ENCODE data around the gene ICE2.
A peak's percentile ranks its signal among the peaks of the same experiment; 100 is the strongest.

Gene ICE2, protein sequence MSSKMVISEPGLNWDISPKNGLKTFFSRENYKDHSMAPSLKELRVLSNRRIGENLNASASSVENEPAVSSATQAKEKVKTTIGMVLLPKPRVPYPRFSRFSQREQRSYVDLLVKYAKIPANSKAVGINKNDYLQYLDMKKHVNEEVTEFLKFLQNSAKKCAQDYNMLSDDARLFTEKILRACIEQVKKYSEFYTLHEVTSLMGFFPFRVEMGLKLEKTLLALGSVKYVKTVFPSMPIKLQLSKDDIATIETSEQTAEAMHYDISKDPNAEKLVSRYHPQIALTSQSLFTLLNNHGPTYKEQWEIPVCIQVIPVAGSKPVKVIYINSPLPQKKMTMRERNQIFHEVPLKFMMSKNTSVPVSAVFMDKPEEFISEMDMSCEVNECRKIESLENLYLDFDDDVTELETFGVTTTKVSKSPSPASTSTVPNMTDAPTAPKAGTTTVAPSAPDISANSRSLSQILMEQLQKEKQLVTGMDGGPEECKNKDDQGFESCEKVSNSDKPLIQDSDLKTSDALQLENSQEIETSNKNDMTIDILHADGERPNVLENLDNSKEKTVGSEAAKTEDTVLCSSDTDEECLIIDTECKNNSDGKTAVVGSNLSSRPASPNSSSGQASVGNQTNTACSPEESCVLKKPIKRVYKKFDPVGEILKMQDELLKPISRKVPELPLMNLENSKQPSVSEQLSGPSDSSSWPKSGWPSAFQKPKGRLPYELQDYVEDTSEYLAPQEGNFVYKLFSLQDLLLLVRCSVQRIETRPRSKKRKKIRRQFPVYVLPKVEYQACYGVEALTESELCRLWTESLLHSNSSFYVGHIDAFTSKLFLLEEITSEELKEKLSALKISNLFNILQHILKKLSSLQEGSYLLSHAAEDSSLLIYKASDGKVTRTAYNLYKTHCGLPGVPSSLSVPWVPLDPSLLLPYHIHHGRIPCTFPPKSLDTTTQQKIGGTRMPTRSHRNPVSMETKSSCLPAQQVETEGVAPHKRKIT

DNA sequence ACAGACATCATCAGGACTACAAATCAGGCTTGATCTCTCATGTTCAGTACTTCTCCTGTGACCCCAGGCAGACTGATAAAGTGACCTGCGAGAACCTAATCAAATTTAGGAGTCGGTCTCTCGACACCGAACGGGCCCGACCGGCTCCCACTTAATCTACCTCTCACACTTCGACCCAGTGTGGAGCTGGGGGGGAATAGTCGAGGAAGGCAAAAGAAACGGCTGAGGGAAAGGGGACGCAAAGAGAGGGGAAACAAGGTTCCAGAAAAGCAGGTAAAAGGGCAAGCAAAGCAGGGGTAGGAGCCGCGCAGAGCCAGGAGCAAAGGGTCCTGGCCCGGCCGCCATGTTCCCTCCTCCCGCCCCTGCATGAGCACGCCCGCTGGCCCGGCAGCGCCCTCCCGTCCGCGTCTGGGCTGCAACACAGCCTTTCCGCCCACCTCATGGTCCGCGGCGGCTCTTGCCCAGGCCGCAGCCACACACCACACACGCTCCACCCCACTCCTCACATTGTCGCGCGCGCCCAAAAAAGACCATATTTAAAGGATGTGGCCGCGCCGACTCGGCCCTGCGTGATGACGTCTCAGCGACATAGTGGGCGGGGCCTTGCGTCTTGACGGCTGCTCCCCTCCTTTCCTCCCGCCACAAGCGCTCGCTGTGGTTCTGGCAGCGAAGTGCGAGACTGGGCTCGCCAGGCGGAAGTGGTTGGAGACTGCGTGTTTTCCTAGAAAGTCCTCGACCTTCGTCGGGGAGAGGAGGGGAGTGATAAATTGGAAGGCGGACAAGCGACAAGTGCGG, at the start of gene ICE2:
ICE2 (minus strand) TSS at position 577 of the 795 bp plus-strand sequence. CDS start 1,165 bp downstream, outside the sequence.
- DNase-seq (ENCODE audit: low read depth), result peak; percentile 91

DNA sequence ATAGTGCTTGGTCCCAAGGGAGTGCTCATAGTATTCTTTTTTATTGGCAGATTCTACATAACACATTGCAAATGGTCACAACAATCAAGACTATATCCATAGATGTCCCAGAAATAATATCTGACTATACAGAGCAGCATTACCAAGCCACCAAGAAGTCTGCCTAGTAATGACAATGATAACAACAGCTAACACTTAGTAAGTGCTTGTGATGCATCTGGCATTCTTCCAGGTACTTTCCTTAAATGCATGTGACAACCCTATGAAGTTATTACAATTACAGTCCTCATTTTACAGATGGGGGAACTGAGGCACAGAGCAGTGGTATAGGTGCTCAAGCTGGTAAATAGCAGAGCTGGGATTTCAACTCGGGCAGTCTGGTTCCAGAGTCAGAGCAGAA, 49.6 kb upstream of the ICE2 start:
- DNase-seq (ENCODE audit: low read depth), result no peak

DNA sequence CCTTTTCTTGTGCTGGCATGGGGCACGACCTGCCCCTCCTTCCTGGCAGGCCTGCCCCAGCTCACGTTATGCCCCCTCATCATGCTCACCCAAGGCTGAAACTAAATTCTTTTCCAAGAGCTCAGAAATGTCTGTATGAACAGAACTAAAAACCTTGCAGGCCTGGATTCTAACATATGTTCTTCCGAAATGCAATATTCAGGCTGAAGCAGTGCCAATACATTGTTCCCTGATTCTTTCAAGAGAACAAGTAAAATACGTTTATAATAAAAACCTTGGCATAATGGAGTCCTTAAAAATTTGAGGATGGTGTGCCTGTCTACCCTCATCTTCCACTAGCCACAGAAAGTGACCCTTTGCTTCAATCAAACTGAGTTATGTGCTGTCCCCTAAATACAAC, 48.5 kb upstream of the ICE2 start:
- no peak for DNase-seq (ENCODE audit: low read depth)

- no peak for DNase-seq (ENCODE audit: low read depth)
These were observed 47.2 kb upstream of the ICE2 start for GRCh38 chr15:60526127-60526616.

GRCh38 chr15:60525341-60526039, 46.5 kb upstream of the ICE2 start:
- DNase-seq (ENCODE audit: low read depth), result no peak

DNA sequence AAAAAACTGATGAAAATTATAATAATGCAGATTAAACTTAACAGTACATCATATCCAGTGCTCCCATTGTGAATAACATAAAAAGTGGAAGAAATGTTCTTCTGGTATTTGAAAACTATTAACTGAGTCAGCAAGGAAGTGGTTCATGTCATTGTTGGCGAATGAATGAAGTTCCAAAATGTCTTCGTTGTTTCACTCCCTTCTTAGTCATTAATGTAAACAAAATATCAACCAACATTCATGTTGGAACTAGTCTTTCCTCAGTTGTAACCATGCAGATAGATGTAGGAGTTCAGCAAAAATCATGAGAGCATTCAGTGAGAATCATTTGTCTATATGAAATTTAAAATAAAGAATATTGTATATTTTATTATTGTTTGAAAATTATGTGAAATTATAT, 44.1 kb upstream of the ICE2 start:
- DNase-seq (ENCODE audit: low read depth), result peak; percentile 26

DNA sequence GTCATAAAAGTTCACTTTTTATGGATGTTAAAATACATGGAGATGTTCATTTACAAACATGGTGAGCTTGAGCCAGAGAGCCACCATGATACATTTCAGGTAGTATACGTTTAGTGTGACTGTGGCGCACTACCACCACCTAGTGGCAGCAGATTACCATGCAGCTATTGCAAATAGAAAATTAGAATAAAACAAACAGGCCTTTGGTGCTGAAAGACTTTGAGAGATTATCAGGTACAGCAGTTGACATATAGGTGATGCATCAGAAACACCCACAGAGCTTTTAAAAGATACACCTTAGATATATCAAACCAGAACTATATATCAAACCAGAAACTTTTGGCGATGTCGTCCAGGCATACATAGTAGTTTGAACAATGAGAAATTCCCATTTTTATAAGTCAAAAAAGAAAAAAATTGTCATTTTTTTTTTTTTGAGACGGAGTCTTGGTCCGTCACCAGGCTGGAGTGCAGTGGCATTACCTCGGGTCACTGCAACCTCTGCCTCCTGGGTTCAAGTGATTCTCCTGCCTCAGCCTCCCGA, 42.0 kb upstream of the ICE2 start:
- DNase-seq (ENCODE audit: low read depth), result peak; percentile 57

- DNase-seq (ENCODE audit: low read depth), result peak; percentile 29
These were observed 41.3 kb upstream of the ICE2 start for GRCh38 chr15:60520013-60520824.

DNA sequence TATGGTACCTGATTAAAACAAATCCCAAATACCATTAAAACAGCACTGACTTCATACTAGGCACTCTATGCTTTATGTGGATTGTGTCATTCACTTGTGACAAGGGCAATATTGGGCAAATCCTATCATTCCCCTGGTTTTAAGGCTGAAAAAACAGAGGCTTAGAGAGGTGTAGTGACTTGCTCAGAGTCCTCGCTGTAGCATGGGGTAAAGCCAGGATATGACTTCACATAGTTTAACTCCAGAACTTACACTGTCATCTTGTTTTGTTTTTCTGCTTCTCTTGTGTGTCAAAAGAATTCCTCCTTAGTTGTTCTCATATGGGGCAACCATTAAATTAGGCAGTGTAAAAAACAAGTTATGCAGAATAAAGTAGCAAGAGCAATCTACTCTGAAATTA, 40.3 kb upstream of the ICE2 start:
- DNase-seq (ENCODE audit: low read depth), result no peak

DNA sequence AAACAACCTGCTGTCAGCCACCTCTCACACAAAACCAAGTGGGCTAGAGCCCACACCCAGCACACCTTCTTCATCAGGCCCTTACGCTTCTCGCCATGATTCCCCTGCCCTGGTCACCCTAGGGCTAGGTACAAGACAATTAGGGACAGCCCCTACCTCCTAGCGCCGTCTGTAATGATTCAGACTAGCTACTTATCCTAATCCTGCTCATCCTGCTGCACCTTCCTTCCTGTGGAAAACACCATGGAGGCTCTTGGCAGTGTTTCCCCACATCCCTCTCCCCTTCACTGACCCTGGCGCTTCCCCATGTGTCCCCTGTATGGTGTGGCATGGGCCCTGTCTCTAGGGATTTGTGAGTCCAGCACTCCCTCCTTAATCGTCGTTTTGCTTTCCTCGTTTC, 39.6 kb upstream of the ICE2 start:
- DNase-seq (ENCODE audit: low read depth), result no peak

DNA sequence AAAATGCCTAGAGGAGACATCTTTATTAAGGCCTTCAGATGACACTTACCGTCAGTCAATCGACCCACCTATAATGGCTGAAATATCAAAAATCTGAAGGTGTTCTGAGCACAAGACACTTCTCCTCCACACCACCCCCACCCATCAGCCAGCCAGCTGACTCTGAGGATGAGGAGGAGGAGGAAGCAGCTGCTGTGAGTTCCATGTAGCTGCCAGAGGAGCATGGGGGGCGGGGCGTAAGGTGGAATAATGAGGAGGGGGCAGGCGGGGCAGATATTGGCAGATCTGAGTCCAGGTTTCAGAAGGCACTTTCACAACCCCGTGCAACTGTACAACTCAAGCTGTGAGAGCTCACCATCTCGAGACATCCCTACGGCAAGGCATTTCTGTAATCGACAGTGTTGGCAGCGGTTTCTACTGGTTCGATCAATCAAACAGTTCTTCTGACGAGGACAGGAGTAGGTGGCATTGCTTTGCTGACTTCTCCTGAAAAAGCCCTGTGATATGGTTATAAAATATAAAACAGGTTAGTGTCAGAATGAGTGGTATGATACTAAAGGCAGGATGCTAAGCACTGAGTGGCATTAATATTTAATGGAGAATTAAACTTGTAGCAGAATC, 35.4 kb upstream of the ICE2 start:
- DNase-seq (ENCODE audit: low read depth), result no peak

DNA sequence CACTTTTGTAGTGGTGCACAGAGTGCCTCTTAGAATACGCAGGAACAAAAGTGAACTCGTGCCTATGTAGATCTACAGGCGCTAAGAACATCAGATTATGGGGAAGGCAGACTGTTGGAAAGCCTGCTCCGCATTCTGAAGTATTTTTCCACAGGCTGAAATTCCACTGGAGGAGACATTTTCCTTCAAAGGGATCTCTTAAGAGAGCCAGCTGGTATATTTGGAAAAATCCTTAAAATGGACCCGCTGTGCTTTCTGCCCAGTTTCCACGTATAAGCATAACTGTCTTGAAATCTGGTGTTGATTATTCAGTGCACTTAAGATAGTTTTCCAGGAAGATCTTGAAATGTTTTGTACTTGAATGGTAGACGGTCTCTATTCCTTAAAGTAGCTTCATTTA, 34.7 kb upstream of the ICE2 start:
- no peak for DNase-seq (ENCODE audit: low read depth)

DNA sequence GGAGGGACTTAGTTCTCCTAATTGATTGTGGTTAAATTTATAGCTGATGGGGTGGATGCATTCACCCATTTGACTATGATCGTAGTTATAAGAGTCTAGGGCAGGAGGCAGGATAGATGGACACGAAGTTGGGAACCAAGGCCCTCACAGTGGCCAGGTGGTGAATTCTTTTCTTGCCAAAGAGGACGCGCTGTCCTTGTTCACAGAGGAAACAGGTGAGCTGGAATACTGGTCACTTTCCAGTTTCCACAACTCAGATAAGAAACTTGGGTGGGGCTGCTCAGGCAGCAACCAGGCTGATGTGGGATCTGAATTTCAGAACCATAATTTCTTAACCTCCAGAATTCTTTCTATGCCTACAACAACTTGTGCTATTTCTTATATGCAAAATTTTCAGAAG, 34.0 kb upstream of the ICE2 start:
- DNase-seq (ENCODE audit: low read depth), result no peak

- no peak for DNase-seq (ENCODE audit: low read depth)
These were observed 32.5 kb upstream of the ICE2 start for GRCh38 chr15:60511351-60512031.

GRCh38 chr15:60510006-60510405, 31.1 kb upstream of the ICE2 start:
- DNase-seq (ENCODE audit: low read depth), result no peak

DNA sequence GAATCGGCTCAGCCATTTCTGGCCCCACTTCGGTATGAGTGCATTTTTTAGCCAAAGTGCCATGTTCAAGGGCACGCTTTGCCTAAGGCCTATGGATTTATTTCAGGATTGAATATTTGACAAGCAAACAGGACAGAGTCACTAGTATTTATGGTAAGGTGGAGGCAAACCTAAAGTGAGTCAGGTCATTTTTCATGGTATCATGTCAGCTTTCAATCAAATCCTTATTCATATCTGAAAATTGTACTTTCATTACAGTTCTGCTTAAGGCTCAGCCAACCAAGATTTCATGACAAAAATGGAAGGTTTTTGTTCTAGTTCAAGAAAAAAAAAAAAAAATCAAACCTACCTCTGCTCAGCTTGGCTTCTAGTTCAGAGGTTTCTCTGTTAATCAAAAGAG, 30.5 kb upstream of the ICE2 start:
- DNase-seq (ENCODE audit: low read depth), result no peak

DNA sequence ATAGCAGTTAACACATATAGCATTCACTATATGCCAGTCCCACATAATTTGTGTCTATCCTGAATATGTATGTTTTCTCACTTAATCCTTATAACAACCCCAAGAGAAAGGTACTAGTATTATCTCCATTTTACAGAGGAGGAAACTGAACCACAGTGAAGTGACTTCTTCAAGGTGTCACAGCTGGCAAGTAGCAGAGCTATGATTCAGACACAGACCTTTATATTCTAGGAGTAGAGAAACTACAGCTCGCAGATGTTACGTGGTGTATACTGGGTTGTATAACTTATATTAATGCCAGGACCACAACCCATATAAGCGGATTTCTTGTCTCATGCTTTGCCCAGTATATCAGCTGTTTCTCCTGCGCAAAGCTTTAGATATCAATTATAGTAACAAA, 29.5 kb upstream of the ICE2 start:
- no peak for DNase-seq (ENCODE audit: low read depth)

DNA sequence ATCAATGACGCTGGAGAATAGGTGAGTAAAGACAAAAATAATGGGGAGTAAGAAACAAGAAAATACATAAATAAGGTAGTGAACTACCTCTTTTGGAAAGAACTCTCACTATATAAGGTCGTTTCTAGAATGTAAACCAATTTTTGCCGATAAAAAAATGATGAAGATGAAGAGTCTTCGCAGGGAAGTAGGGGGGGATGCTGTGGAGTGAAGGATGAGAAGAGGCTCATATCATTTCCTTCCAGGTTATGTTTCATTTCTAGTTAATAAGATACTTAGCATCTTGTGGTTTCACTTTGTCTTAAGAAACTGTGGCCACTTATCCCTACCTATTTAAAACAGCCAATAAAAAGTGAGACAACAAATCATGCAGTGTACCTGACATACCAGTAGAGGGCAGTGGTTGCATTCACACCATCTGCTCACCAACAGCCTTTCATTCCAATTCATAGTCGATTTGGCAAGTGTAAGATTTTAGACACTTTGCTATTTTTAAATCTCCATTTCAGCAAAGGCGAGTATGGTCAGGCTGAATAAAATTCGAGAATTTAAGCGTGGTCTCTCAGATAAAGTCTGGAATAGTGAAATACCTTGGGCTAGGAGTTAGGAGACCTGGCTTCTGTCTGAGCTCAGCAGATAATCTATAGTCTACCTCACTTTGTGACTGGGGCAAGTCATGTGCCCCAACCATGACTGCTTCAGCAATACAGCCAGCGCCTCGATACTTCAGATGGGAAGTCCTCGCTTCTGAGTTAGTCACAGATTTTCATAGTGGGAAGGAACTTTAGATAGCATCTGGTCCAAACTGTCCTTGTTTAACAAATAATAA, 28.9 kb upstream of the ICE2 start:
- peak; percentile 58 for DNase-seq (ENCODE audit: low read depth)
